HG02588 (cell line): Measurements from ENCODE around the gene PFDN1.
"Not testable (repeated sequence)": the region's sequence is repeated elsewhere in the genome, so short reads cannot be mapped to it uniquely, and the experiment has no call there.

Experiments used
- ATAC-seq: cut with Tn5 transposase; IDR thresholded peaks from one replicate; pipeline ENCODE4 v1.9.1; 2021; ENCODE audit warnings: mild to moderate bottlenecking, moderate library complexity; ENCODE audit not compliant: unreplicated experiment

The PFDN1 gene

GRCh38 chr5:140219068-140219991 lies 83.6 kb downstream of the PFDN1 start:
- ATAC-seq: no peak

GRCh38 chr5:140217299-140218026 lies 85.4 kb downstream of the PFDN1 start:
- no peak for ATAC-seq

- ATAC-seq: no peak
These were observed 86.3 kb downstream of the PFDN1 start for GRCh38 chr5:140216478-140217074.

- ATAC-seq: no peak
These were observed 87.6 kb downstream of the PFDN1 start for GRCh38 chr5:140215276-140215675.

GRCh38 chr5:140214831-140215230 lies 88.1 kb downstream of the PFDN1 start:
- no peak for ATAC-seq

- no peak for ATAC-seq
These were observed 89.4 kb downstream of the PFDN1 start for GRCh38 chr5:140213370-140213983.

GRCh38 chr5:140208065-140208464 lies 94.8 kb downstream of the PFDN1 start:
- ATAC-seq: no peak

GRCh38 chr5:140207250-140207964 lies 95.5 kb downstream of the PFDN1 start:
- ATAC-seq: peak; percentile 76

GRCh38 chr5:140205952-140206351 lies 96.9 kb downstream of the PFDN1 start:
- no peak for ATAC-seq

- no peak for ATAC-seq
These were observed 97.7 kb downstream of the PFDN1 start for GRCh38 chr5:140205216-140205615.

GRCh38 chr5:140202610-140203009 lies 100.3 kb downstream of the PFDN1 start:
- ATAC-seq: no peak

- no peak for ATAC-seq
These were observed 100.8 kb downstream of the PFDN1 start for GRCh38 chr5:140202078-140202477.

GRCh38 chr5:140198915-140199314 lies 104.0 kb downstream of the PFDN1 start:
- not testable (repeated sequence) for ATAC-seq

- no peak for ATAC-seq
These were observed 105.9 kb downstream of the PFDN1 start for GRCh38 chr5:140197023-140197422.

- no peak for ATAC-seq
These were observed 106.6 kb downstream of the PFDN1 start for GRCh38 chr5:140196115-140196814.
